Stimulated activated CD4-positive, alpha-beta T cell treated with anti-CD3 and anti-CD28 coated beads, Interleukin-1b, Interleukin-23, amount 100 ng/mL, for 48 hours (primary cell): ENCODE results near the gene BCAR3.
"Not testable (repeated sequence)": the region's sequence is repeated elsewhere in the genome, so short reads cannot be mapped to it uniquely, and the experiment has no call there.

Experiments
- DNase-seq: peaks from one replicate; pipeline ENCODE4 v3.0.0-alpha.2; 2020

Gene BCAR3

GRCh38 chr1:93705892-93706500, 24.4 kb upstream of the BCAR3 start:
- no peak for DNase-seq

DNA sequence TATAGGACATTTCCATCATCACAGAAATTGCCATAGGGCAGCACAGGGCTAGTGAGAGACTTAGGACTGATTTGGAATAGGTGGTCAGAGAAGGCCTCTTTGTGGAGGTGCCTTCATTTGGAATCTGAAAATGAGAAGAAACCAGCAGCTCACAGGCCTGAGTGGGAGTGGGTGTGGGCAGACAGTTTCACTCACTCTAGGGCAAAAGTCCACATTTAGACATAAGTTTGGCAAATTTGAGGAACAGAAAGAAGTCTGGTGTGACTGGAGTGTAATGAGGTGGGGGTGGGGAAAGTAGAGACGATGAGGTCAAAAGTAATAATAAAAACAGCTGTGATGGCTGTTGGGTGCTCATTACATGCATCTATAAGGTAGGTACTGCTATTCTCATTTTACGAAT, 22.4 kb upstream of the BCAR3 start:
- no peak for DNase-seq

DNA sequence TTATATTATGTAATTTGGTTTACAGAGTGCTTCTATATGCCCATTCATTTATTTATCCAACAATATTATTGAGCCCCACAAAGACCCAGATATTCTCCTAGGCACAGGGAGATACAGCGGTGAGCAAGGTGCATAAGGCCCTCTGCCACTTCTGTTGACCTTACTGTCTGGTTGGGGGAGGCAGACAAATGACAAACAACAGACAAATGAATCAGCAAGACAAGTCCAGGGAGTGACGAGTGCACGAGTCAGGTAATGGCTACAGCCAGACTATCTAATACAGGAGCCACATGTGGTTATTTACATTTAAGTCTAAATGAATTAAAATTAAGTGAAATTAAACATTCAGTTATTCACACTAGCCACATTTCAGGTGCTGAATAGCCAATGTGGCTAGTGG, 22.0 kb upstream of the BCAR3 start:
- DNase-seq, result no peak

DNA sequence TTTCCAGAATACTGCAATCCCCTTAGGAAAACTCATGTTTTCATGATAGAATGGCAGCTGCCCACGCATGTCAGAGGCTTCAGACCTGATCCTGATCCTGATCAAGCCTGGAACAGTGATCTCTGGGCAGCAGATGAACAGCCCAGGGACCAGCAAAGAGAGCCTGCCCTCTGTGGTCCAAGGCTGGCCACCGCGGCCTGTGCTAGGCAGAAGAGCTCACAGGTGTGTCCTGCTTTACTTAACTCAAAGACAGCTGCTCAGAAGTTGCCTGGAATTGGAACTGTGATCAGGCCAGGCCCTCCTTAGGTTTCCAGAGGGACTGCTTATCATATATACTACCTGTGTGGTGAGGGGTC, 21.2 kb upstream of the BCAR3 start:
- no peak for DNase-seq

DNA sequence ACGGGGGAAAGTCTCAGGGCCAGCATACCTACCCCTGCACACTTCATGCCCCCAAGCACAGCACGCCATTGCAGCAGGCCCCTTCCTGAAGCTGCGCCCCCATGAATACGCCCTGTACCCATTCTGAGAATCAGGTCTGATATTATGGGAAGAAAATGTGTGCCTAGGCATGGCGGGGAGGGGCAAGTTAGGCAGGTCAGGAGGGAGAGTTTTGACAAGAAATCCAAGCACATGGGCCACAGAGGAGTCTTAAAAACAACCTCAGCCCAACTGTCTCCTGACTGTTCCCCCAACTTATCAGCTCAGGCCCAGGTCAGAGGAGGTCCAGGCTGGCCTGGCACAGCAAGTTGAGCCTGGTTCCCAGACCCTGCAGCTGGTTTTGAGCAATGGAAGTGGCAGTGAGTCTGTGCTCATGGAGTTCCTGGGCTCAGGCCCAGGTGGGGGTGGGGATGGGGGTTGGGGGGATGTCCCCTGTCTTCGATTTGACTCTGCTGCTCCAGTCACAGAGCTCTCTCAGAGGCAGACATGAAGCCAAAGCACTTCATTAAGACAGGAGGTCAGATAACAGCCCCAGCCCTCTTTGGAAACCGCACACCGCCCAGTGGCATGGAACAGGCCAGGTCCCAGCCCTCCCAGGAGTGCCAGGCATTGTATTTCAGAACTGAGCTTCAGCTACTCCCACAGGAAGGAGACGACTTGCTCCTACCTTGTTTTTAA, 20.6 kb upstream of the BCAR3 start:
- no peak for DNase-seq

- no peak for DNase-seq
Measured at GRCh38 chr1:93701629-93702028, 20.0 kb upstream of the BCAR3 start.

DNA sequence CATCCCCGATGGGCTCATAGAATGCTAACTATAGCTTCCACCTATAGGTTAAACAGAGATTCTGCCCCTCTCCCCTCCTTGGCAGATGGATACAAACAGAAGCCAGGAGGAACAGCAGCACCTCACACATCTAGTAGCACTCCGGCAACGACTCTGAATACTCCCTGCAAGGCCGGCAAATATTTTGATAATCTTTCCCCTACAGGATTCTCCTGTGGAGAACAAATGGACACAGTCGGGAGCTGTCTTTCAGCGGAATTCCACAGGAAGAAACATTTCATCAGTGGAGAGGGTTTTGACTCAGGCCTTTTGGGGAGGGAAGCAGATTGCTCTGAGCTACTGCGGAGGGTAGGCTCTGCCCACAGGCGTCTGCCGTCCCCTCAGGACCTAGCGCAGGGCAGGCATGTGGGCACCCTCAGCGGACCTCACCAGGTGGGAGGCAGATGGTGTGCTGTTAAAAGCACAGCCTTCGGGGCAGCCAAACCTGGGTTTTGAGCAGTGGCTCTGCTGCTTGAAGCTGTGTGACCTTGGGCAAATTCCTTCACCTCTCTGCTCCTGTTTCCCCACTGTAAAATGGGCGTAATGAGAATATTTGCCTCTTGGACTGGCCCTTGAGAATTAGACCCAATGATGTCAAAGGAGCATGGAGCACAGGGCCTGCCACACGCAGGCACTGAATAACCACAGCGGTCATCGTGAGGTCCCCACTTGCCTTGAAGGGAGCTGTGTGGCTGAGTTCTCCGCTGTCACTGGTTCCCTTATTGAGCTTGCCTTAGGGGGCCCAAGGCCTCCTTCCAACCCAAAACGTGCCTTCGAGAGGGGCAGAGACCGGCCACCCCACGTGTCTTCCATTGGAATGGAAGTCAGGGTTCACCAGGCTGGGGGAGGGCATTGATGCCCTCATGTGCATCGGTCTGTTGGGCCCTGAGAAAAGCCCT, 19.2 kb upstream of the BCAR3 start:
- DNase-seq, result no peak

DNA sequence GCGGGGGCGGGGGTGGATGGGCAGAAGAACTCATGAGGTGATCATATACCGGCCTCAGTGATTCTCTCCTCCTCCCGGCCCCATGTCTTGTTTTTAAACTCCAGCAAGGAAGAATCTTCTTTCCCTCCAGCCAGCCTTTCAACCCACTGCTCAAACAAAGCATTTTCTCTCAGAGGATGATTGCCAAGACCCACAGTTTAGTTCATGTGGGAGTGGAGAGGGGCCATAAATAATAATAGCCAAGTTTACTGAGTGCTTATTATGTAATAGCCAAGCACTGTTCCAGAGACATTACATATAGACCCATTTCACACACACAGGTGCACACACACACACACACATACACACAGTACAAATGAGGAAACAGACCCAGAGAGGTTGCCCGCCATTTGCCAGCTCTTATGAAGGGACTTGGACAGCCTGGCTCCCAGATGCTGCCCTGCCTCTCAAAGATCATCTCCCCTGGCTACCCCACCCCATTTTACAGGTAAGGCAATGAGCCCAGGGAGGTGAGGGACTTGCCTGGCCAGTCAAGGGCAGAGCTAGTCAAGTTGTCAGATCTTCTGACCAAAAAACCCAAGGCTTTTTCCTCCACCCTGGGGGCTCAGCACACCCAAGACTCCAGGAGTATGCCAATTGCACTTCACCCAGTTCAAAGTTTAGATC, 18.0 kb upstream of the BCAR3 start:
- no peak for DNase-seq

DNA sequence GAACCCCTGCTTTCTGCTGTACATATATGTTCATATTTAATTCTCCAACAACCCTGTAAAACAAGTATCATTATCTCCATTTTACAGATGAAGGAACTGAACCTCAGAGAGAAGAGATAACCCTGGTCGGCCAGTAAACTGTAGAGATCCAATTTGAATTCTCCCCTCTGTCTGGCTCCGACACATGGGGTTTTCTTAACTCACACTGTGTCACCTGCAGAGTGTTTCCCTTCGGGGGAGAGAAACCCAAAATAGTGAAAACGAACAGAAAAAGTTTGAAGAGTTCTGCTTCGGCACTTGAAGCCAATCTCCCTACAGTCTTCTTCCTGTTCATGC, 17.4 kb upstream of the BCAR3 start:
- DNase-seq, result no peak

DNA sequence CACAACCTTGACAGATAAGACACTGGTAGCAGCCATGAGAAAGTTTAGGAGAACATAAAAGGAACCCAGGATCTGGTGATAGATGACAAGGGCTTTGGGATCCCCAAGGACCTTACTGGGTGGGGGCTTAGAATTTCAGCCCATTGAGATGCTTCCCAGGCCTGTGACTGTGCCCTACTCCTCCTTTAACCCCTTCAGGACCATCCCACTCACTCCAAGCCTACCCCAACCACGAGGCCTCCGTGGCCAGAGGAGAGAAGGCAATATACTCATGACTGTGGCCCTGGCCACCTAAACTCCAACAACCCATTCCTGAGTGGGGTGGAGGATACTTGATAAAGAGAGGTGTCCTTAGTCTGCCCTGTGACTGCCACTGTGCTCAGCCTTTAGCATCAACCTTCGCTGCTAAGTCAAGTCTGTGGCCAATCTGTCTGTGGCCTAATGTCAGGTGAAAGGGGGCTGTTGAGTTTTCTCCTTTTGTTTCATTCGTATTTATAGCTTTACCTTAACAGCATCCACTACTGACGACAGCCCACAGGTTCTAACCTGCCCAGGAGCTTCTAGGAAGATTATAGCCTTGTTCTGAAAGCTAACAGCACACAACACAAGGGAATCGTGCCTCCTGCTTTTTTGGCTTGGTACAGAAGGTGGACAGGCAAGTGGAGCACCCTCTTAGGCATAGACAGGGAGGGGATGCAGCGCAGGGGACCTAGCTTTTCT, 16.9 kb upstream of the BCAR3 start:
- no peak for DNase-seq

DNA sequence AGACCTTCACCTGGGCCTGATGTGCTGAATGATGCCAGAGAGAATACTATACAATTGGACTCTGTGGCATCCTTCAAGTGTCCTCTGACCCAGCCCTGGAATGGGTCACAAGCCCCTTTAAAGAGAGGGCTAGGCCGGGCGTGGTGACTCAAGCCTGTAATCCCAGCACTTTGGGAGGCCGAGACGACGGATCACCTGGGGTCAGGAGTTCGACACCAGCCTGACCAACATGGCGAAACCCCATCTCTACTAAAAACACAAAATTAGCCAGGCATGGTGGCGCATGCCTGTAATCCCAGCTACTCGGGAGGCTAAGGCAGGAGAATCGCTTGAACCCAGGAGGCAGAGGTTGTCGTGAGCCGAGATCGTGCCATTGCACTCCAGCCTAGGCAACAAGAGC, 15.9 kb upstream of the BCAR3 start:
- not testable (repeated sequence) for DNase-seq

DNA sequence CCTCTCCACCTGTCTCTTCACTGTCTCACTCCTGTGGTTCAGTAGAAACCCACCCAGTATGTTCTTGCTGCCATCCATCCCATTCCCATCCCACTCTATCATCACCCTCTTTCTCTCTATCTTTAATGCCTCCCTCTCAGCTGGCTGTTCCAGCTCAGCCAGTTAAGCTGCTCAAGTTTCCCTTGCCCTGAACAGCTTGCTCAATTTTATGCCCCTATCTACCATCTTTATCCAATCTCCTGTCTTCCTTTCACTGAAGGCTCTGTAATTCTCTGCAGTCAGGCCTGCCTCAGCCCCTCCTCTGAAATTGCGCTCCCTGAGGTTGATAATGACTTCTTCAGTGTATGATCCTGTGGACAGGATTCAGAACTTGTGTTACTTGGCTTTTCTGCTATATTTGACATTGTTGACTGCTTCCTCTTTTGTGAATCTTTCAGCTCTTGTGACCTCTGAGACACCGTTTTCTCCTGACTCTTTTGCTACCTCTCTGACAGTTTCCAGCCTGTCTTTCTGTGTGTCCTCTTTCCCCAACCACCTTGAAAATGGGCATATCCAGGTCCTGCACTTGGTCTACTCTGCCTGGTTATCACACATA, 13.9 kb upstream of the BCAR3 start:
- DNase-seq, result no peak

- DNase-seq, result no peak
Measured at GRCh38 chr1:93694819-93695218, 13.2 kb upstream of the BCAR3 start.

GRCh38 chr1:93694039-93694438, 12.4 kb upstream of the BCAR3 start:
- DNase-seq, result no peak

GRCh38 chr1:93692983-93693591, 11.4 kb upstream of the BCAR3 start:
- peak; percentile 75 for DNase-seq

- DNase-seq, result no peak
Measured at GRCh38 chr1:93692451-93692861, 10.8 kb upstream of the BCAR3 start.

DNA sequence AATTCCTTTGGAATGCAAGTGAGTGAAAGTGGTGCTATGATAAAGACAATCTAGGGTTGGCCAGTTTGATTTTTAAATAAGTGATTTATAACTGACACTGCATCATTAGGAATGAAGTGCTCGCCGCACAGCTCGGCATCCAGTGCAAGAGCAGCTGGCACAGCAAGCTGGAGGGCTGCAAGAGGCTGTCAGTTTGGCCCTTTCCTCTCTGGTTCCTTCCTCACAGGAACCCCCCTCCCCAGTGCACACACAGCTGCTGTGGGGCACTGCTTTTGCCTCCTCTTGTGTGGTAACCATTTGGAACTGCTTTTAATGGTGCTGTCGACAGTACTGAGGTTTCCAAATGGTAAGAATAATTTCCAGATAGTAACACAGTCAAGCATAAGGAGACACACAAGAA, 10.4 kb upstream of the BCAR3 start:
- no peak for DNase-seq

DNA sequence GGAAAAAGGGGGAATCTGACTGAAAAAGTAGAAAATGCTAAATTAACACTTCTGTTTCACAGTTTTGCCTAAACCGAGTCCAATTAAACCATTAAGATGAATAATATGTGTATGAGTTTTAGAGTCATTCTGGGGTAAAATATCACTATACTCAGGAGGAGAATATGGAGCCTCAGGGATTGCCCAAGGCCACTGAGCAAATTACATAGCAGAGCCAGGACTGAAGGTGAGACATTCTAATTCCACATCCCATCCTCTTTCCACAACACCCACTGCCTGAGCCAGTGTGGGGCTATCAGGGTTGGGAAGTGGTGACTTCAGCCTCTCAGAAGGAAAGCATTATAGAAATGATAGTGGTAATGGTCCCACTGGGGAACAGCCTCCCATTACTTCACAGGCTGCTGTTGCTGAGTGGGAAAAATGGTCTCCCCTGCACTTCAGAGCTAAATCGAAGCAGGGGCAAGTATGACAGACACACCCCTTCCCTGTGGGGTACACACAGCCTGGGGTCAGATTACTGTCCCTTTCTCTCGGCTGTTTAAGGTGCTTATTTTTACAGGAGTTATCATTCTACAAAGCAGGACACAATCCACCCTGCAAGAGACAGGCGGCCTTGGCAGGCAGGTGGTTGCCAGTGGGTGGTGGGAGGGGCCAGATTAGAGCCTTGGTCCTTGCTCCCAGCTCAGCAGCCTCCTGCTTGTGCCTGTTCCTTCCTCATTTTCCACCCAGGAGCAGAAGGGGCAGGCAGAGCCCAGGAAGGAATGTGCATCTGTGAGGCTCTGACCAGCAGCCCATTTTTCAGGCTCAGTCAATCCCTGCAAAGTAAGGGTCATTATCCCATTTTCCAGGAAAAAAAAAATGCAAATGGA, 9.5 kb upstream of the BCAR3 start:
- no peak for DNase-seq

DNA sequence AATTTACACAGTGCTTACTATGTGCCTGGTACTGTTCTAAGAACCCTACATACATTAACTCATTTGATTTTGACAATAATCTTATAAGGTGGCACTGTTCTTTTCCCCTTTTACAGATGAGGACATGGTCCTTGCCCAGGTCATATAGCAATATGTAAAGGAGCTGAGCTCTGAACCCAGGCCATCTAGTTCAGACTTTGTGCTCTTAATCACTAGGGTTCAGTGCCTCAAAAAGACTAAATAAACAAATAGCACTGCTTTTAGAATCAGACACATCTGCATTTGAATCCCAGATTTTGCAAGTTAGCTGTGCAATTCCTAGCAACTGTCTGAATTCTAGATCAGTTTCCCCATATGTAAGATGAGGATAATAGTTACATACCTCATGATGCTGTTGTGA, 8.7 kb upstream of the BCAR3 start:
- DNase-seq, result no peak

DNA sequence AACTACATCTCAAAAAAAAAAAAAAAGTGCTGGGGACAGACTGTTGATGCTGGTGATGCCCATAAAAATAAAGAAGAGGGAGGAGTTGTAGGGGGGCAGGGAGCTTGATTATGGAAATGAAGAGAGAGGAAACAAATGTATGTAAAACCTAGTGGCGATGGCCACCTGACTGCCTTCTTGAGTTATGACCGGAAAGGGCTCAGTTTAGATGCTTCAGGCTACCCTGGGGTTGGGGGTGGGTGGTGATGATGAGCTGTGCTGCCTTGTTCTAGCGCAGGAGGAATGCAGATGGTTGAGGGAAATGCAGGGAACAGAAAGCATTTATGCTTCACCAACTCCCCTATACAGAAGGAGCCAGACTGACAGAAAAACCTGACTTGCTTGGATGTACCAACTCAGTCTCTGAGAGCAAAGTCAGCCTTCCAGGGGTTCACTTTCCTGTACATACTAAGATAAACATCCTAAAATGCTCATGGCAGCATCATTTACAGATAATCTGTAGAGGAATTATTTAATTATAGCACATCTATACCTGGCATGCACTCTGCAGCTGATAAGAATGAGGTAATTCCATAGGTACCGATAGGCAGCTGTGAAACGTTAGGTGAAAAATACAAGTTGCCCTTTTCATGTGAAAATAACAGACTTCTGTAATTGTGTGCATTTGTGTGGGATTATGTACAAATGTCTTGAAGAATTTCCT, 8.0 kb upstream of the BCAR3 start:
- no peak for DNase-seq
